NCI-H1417 treated with DMSO at 0.1 percent for 48 hours (cell line): ENCODE measurements around the gene EIF2B4.

Experiments used
- DNase-seq: peaks from one replicate; lab custom pipeline; 2025; lab: John Stamatoyannopoulos, UW

EIF2B4 gene

DNA sequence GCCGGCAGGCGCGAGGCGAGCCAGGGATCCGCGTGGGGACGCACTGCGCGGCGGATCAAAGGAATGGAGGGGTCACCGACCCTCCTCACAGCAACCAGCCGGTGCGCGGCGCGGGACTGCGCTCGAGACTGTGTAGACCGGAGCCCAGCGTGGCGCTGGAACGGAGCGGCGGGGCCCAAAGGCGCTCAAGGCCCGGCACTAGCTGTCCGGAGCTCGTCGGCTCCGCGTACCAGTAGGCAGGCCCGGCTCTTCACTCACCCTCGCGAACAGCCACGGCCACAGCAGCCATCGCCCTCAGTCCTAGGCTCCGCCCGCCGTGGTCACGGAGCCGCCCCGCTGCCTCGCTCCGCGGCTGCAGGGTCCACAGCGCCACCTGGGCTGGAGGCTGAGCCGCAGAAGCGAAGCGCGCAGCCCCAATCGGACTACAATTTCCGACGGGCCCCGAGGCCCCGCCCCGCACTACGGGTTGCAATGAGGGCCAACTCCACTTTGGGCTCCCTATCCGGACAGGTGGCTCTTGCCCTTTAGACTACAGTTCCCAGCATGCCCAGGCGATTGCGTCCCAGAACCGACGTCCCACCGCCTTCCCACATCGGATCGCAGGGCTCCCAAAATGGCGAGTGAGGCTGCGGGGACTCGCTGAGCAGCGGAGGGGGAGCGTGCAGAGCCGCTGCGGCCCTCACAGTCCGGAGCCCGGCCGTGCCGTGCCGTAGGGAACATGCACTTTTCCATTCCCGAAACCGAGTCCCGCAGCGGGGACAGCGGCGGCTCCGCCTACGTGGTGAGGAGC, at the start of gene EIF2B4, which contains the start of gene SNX17:
Gene EIF2B4 (minus strand): TSS at position 313 of the 790 bp plus-strand sequence. CDS start 24 bp downstream, at position 289.
Gene SNX17 (plus strand): TSS at position 591 of the 790 bp plus-strand sequence. CDS start 128 bp downstream, at position 719.
- DNase-seq: peak; percentile 93

DNA sequence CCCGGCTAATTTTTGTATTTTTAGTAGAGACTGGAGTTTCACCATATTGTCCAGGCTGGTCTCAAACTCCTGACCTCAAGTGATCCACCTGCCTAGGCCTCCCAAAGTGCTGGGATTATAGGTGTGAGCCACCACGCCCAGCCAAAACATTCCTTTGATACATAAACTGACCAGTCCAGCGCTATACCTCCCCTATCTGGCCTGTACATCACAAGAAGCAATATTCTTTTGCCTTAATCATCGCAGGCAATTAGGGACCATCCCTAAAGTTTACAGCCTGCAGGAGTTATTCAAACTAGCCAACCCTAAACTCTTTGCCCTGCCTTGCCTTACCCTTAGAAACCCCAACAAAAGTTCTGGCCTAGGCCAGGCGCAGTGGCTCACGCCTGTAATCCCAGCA, 46.0 kb upstream of the EIF2B4 start:
- no peak for DNase-seq

DNA sequence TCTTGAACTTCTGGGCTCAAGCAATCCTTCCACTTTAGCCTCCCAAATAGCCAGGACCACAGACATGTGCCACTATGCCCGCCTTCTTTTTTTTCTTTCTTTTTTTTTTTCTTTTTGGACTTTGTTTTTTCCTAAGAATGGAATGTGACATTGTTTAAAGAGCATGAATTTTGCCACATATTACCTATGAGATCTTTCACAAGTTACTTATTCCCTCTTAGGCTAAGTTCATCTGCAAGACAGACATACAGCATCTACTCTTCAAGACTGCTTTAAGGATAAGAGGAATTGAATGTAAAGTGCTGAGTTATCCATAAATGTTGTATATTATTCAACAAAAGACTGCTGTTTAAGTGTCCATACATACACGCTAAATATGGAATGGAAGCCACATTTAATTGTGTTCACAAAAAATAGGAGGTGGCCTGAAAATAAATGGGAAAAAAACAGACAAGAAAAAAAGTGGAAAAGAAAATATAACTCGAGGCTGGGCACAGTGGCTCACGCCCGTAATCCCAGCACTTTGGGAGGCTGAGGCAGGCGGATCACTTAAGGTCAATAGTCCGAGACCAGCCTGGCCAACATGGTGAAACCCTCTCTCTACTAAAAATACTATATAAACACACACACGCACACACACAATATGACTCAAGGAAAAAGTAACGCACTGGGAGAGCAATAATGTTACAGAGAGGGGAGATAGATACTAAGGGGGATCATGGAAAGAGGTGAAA, 42.4 kb upstream of the EIF2B4 start:
- DNase-seq: no peak

DNA sequence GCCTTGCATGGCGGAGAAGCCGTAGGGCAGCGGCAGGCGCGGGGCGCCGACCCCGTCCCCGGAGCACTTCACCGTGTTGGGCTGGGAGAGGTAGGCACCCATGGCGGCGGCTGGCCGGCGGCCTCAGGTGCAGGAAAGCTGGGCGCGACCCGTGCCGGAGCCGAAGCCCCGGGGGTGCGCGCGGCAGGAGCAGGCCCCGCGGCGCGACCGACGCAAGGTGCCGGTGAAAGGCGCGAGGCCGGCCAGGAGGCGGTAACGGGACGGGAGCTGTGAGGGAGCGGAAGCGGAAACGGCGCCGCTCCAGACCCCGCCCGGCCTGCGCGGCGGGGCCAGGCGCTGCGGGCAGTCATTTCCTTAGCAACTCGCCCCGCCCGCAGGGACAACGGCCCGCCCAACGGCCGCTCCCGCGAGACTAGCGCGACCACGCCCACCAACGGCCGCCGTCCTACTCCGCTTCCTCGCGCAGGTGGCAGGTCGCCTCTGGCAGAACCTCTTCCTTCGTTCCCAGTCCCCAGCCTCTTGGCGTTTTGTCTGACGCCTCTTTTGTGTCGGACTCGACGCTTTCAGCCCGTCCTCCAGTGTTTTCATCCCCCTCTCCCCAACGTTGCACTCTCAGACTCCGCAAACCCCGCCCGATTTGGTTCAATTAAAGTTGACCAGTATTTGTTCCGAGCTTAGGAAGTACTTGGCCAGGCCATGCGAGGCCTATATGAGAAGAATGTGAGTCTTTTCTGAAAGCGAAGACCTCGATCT, 39.4 kb upstream of the EIF2B4 start, which contains the start of gene PPM1G:
Gene PPM1G (minus strand): TSS at position 271 of the 753 bp plus-strand sequence. CDS start 169 bp downstream, at position 102.
- DNase-seq: peak; percentile 80

DNA sequence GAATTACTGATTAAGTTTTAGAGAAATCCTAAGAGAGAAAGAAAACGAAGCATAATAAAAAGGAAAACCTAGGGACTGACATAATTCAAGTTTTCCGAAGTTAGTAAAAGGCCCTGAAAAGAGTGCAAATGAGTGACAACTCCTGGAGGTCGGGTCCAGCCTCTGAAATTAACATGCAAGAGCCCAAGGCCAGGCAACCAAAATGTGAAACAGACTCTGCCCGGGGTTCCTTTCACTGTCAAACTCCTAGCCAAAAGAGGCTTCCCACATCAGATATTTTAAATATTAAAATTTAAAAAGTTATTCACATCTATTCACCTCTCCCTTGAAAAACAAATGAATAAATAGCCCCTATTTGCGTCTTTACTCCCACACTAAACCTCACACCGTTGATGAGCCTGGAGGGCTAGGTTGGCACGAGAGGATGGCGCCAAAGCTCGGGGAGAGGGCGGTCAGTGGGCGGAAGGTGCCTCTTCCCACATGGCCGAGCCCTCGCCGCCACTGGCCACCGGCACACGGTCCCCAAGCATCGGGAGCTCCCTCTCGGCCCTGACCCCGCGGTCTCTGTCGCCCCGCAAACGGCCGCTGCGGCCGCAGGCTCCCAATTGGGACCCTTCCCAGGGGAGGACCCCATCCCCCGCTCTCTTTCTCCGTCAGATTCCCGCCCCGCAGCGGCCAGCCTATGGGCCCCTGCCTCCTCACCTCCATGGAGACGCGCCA, 38.6 kb upstream of the EIF2B4 start:
- no peak for DNase-seq

DNA sequence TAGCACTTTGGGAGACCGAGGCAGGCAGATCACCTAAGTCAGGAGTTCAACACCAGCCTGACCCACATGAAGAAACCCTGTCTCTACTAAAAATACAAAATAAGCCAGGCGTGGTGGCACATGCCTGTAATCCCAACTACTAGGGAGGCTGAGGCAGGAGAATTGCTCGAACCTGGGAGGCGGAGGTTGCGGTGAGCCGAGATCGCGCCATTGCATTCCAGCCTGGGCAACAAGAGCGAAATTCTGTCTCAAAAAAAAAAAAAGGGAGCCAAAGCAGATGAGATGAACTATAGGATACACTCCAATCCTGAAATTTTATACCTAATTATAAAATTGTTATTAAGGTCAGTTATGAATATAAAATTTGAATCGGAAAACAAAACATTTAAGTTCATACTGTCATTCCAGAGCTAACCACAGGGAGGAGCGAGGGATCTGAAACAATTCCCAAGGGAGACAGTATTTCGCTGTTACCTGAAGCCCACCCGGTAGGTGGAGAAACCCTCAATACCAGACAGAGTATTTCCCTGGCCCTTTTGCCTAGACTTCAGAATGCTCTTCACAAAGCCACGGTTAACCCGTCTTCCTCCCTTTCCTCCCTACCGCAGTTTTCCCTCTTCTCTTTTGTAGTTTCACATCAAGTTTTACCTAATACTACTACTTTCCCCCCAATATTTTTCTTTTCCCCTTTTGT, 37.8 kb upstream of the EIF2B4 start:
- DNase-seq: no peak

DNA sequence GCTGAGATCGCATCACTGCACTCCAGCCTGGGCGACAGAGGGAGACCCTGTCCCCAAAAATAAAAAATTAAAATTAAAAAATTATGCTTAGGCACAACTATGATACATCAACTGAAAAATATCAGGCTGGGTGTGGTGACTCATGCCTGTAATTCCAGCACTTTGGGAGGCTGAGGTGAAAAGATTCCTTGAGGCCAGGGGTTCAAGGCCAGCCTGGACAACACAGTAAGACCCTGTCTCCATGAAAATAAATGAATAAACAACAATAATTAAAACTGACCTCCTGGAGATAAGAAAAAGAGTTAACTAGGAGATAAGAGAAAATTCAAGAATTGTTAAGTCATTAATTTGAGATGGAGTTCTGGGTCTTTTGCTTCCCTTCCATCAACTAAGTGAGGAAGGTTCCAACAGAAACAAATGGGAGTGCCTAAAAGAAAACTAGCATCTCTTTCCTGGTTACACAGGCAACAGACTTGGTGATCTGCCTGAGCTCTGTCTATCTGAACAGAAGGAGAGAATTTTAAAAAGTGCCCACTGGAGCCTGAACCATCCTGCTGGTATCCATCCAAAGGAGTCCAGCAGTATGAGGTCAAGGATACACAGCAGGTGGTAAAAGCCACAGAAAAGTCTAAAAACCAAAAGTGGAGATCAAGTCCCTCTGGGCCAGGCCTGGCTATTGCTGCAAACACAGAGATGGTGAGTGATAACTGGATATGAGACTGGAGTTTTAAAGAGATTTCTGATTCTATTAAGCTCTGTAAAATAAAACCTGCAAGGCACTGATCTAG, 30.4 kb upstream of the EIF2B4 start:
- DNase-seq: no peak

DNA sequence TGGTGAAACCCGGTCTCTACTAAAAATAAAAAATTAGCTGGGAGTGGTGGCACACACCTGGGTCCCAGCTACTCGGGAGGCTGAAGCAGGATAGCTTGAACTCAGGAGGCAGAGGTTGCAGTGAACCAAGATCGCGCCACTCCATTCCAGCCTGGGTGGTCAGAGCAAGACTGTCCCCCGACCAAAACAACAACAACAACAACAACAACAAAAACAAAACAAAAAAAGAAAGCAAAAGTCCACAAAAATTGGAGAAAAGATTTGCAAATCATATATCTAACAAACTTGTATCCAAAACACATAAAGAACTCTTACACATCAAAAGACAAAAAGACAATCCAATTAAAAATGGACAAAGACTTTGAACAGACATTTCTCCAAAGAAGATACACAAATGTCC, 28.8 kb upstream of the EIF2B4 start:
- no peak for DNase-seq

DNA sequence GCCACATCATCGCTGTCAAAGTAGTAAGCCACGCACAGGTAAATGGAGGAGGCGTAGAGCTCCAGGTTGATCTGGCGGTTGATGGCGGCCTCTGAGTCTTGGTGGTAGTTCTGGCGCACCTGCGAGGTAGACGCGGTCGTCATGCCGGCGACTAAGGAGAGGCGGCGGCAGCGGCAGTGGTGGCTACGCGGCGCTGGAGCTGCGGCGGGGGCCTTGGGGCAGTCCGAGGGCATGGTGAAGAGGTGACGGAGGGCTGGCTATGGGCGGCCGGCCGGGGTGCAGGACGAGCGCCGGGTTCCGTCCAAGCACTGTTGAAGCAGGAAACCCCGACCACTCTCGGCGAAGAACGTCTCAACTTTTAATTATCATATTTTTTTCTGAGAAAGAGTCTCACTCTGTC, 23.1 kb upstream of the EIF2B4 start:
- no peak for DNase-seq

DNA sequence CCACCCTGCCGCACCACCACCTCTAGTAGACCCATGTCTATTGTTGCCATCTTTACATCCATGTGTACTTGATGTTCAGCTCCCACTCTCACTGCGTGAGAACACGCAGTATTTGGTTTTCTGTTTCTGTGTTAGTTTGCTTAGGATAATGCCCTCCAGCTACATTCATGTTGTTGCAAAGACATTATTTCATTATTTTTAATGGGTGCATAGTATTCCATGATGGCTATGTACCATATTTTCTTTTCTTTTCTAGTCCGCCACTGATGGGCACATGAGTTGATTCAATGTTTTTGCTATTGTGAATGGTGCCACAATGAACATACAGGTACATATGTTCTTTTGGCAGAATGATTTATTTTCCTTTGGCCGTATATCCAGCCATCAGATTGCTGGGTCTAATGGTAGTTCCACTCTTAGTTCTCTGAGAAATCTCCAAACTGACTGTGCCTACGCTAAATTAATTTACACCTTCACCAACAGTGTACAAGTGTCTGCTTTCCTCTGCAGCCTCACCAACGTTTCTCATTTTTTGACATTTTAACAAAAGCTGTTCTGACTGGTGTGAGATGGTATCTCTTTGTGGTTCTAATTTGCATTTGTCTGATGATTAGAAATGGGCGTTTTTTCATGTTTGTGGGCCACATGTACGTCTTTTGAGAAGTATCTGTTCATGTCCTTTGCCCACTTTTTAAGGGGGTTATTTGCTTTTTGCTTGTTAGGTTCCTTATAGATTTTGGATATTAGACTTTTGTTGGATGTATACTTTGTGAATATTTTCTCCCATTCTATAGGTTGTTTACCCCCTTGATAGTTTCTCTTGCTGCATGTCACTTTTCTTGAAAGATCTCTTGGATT, 20.9 kb upstream of the EIF2B4 start:
- no peak for DNase-seq

DNA sequence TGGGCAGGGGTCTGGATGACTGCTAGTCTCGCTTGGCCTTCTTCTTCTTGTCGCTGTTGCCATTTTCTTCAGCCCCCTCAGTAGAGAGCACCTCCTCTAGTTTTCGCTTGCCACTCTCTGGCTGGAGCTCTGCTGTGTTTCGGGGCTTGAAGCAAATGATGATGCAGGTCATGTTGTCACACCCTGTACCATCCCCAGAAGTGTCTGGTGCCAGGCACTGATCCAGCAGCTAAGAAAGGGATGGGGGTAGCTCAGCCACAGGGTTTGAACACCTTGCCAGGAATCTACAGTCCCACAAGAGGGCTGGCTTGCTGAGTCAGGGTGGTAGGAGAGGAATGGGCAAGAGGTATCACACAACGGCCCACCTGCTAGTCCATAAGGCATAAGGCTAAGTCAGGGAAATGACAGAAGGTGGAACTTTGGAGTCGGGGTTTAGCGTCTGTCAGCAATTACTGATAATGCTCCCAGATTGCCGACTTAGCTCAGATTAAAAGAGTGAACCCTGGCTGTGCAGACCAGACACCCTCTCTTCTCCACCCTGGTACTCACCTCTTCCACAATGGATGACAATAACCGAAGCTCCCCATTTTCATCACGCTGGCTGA, 11.5 kb upstream of the EIF2B4 start:
- no peak for DNase-seq

DNA sequence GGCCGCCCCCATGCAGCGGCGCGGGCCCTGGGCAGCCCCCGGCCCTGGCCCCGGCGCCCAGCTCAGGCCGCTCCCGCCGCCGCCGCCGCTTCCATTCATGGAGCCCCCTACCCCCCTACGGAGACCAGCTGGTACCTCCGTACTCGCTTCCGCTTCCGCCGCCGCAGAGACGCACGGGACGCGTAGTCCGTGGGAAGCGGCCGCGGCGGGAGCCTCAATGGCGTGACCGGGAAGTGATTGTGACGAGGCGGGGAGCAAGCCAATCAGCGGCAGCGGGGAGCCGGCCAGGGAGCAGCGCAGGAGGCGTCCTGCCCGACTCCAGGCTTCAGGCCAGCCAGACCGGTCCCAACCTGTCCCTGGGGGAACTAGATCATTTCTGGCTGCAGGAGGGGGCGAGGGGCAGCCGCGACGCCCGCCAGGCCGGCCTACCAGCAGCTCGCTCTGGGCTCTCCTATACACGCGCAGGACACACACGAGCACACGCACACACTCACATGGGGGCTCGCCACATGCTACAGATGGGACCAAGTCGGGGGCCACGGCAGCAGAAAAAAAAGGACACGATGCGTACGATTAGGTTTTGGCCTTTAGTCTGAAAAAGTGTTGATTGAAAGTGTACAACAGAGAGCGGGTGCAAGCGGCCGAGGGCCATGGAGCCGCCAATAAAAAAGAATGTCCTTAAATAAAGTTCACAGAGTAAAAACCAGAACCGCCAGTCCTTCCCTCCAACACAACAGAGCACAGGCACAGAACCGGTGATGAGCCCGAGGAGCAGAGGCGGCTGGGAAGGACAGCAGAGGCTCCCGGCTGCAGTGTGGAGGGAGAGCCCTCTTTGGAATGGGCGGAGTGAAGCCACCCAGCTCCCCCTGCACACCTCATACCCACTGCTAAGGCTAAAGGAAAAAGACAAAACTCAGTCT, 10.7 kb upstream of the EIF2B4 start, which contains the start of gene ZNF513:
Gene ZNF513 (minus strand): TSS at position 109 of the 920 bp plus-strand sequence. CDS start 208 bp downstream, outside the sequence.
- DNase-seq: peak; percentile 76

DNA sequence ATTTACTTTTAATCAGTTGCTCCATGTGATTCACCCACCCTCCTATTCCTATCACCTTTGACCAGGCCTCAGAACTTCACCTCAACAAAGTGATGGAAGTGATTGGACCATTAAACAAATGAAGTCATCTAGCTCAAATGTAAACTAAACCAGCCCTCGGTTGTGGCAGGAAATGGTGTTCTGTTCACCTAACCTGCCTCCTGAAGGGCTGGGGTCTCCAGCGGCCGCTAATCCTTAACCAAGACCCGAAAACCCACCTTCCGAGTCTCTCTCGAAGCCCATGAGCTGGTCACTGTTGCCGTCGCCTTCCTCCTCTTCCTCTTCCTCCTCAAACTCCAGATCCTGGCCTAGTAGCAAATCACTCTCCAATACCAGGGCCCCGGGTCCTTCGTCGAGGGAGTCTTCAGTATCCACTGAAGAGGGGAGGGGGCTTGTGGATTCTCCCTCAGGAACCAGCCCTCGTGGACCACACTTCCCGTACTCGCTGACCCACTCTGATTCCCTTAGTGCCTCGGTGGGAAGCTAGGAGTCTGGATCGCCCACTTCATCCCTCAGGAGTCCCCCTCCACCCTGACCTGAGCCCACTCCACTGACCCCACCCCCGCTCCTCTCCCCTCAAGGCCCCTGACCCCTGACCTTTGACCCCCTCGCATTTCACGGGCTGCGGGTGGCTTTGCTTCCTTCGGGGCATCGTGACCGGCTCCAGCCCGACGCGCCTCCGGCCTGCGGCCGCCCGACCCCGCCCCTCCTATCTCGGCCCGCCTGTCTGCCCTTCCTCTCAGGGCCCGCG, 9.9 kb upstream of the EIF2B4 start:
- DNase-seq: no peak

DNA sequence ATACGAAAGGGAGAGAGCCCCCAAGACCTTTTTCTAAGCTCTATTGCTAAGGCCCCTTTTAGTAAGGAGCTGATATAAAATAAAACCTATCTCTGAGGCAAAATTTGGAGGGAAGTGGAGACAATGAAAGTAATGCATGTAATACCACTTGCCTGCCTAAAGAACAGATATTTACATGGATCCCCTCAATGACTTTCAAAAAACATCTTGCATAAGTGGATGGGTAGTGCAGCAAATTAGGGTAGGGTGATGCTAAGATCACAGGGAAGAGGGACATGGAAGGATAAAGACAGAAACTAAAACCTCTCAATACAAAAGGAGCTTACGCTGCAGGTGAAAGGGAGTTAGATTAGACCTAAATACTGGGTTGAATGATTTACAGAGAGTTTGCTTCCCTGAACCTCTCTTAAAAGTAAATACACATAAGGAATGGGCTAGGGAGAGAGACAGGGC, 9.3 kb upstream of the EIF2B4 start:
- no peak for DNase-seq

DNA sequence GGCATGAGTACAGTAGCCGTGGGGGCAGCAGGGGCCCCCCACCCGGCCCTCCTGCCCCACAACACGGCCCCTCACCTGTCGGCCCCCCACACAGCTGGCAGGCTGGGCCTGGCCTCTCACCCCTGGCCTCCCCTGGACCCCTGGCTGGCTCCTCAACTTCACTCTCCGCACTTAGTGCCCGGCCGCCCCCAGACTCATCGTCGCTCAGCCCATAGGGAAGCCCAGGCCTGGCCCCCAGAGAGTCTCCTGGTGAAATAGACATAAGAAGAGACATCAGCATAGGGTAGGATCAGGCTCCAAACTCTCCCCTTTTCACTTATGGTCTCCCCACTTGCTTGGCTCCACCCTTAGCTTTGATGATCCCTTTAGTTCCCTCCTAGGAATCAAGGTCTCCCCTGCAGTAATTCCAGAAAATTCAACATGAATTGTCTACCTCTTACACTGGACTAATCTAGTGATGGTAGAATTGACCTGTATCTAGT, 8.7 kb upstream of the EIF2B4 start:
- DNase-seq: no peak

DNA sequence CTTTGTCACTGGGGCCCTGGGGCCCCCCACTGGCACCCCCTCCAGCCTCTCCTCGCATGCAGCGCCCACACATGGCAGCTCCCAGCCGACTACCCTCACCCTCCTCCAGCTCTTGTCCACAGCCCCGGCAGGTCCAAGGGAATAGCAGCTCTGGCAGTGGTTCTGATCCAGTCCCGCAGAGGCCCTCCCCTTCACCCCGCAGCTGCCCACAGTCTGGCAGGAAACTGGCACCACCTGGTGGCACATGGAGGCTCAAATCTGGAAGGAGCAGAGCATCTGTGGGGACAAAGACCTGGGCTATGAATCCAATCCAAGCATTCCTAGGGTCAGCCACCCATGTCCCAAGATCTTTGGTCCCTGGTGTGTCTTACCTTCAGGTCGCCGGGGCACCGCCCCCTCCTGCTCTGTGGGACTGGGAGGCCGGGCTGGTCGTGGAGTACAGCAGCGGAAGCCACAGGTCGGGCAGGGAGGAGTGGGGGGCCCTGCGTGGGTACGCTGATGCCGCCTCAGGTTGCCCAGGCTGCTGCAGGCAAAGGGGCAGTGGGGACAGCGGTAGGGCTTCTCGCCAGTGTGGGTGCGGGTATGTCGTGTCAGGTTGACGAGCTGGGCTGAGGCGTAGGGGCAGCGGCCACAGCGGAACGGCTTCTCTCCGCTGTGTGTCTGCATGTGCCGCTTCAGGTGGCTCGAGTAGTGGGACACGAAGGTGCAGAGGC, 8.1 kb upstream of the EIF2B4 start:
- DNase-seq: no peak
